ENCODE measurements around the gene TLDC2.
A peak's percentile ranks its signal among the peaks of the same experiment; 100 is the strongest.

Gene TLDC2

GRCh38 chr20:36849333-36850065, 26.4 kb upstream of the TLDC2 start:
- H3K9me3 ChIP-seq (ENCODE audit: severe bottlenecking), result no peaks in the 10 kb centered on the region
- H3K27me3 ChIP-seq (ENCODE audit: insufficient read depth, poor library complexity, severe bottlenecking), result no peaks in the 10 kb centered on the region
- DNase-seq (ENCODE audit: low spot score) (peak; percentile 70), ATAC-seq (ENCODE audit: low read depth) (no peak)
- peaks cover 35% of the 10 kb centered on the region for H3K4me1 ChIP-seq (ENCODE audit: insufficient read depth, poor library complexity, severe bottlenecking)
- H3K36me3 ChIP-seq (ENCODE audit: low read depth), result peaks cover 37% of the 10 kb centered on the region
- no peak for TF ChIP-seq CTCF (IDR thresholded peaks at IDR 0.05; ENCODE audit: poor library complexity, severe bottlenecking)
- no peak overlapping the region for H3K4me3 ChIP-seq (ENCODE audit: severe bottlenecking)
- H3K27ac ChIP-seq (ENCODE audit: poor library complexity, severe bottlenecking), result peak overlapping the region; percentile 70

GRCh38 chr20:36850759-36851158, 25.2 kb upstream of the TLDC2 start:
- no peaks in the 10 kb centered on the region for H3K9me3 ChIP-seq (ENCODE audit: severe bottlenecking)
- peaks cover 48% of the 10 kb centered on the region for H3K4me1 ChIP-seq (ENCODE audit: insufficient read depth, poor library complexity, severe bottlenecking)
- TF ChIP-seq CTCF (IDR thresholded peaks at IDR 0.05; ENCODE audit: poor library complexity, severe bottlenecking), result no peak
- no peaks in the 10 kb centered on the region for H3K27me3 ChIP-seq (ENCODE audit: insufficient read depth, poor library complexity, severe bottlenecking)
- no peak overlapping the region for H3K27ac ChIP-seq (ENCODE audit: poor library complexity, severe bottlenecking)
- DNase-seq (ENCODE audit: low spot score), result no peak
- ATAC-seq (ENCODE audit: low read depth), result no peak
- no peak overlapping the region for H3K4me3 ChIP-seq (ENCODE audit: severe bottlenecking)
- peaks cover 30% of the 10 kb centered on the region for H3K36me3 ChIP-seq (ENCODE audit: low read depth)

GRCh38 chr20:36851490-36851889, 24.4 kb upstream of the TLDC2 start:
- TF ChIP-seq CTCF (IDR thresholded peaks at IDR 0.05; ENCODE audit: poor library complexity, severe bottlenecking), result no peak
- Histone ChIP-seq H3K4me3 (ENCODE audit: severe bottlenecking) (no peak overlapping the region), H3K4me1 (ENCODE audit: insufficient read depth, poor library complexity, severe bottlenecking) (peaks cover 55% of the 10 kb centered on the region), H3K9me3 (ENCODE audit: severe bottlenecking) (no peaks in the 10 kb centered on the region), H3K27ac (ENCODE audit: poor library complexity, severe bottlenecking) (no peak overlapping the region), H3K36me3 (ENCODE audit: low read depth) (peaks cover 27% of the 10 kb centered on the region), H3K27me3 (ENCODE audit: insufficient read depth, poor library complexity, severe bottlenecking) (no peaks in the 10 kb centered on the region)
- DNase-seq (ENCODE audit: low spot score) (no peak), ATAC-seq (ENCODE audit: low read depth) (no peak)

GRCh38 chr20:36852187-36852586, 23.8 kb upstream of the TLDC2 start:
- no peak overlapping the region for H3K4me3 ChIP-seq (ENCODE audit: severe bottlenecking)
- H3K27me3 ChIP-seq (ENCODE audit: insufficient read depth, poor library complexity, severe bottlenecking), result no peaks in the 10 kb centered on the region
- peaks cover 27% of the 10 kb centered on the region for H3K36me3 ChIP-seq (ENCODE audit: low read depth)
- TF ChIP-seq CTCF (IDR thresholded peaks at IDR 0.05; ENCODE audit: poor library complexity, severe bottlenecking), result no peak
- no peak overlapping the region for H3K27ac ChIP-seq (ENCODE audit: poor library complexity, severe bottlenecking)
- no peaks in the 10 kb centered on the region for H3K9me3 ChIP-seq (ENCODE audit: severe bottlenecking)
- ATAC-seq (ENCODE audit: low read depth) (no peak), DNase-seq (ENCODE audit: low spot score) (no peak)
- peaks cover 56% of the 10 kb centered on the region for H3K4me1 ChIP-seq (ENCODE audit: insufficient read depth, poor library complexity, severe bottlenecking)

Measured in RWPE2 (cell line).